DND-41 (cell line): ENCODE results near the gene BTG2.

Source experiments
- ATAC-seq: fragments of 200-7000 bp; cut with Tn5 transposase; 3 replicates; pipeline ENCODE4 v1.9.1; 2021; ENCODE audit warnings: low read depth; ENCODE audit not compliant: insufficient read depth
- DNase-seq: peaks from one replicate; pipeline ENCODE4 v3.0.0-alpha.2; 2020
- H2AFZ ChIP-seq: 2 replicates; pipeline ENCODE4 v1.6.0; 2012; ENCODE audit warnings: low read depth, low read length
- H3K27ac ChIP-seq: 2 replicates; pipeline ENCODE4 v1.5.1; 2012; ENCODE audit warnings: low read length, inconsistent platforms
- H3K27me3 ChIP-seq: fragments of 200-600 bp; sonication (generic); 2 replicates; pipeline ENCODE4 v1.6.0; 2012; ENCODE audit warnings: low read length, mild to moderate bottlenecking, inconsistent platforms; ENCODE audit not compliant: insufficient read depth, poor library complexity
- H3K36me3 ChIP-seq: 2 replicates; pipeline ENCODE4 v1.5.1; 2012; ENCODE audit warnings: low read length, inconsistent platforms; ENCODE audit not compliant: insufficient read depth
- H3K4me1 ChIP-seq: 2 replicates; pipeline ENCODE4 v1.5.1; 2012; ENCODE audit warnings: mild to moderate bottlenecking, low read length; ENCODE audit not compliant: insufficient read depth
- H3K4me2 ChIP-seq: 2 replicates; pipeline ENCODE4 v1.6.0; 2012; ENCODE audit warnings: mild to moderate bottlenecking, moderate library complexity, low read length, inconsistent platforms; ENCODE audit not compliant: insufficient read depth
- H3K4me3 ChIP-seq, 2 experiments: fragments of 200-600 bp in 1 of 2; shearing (Covaris generic) in 1 of 2; 2 replicates each; pipeline ENCODE4 v1.5.1; 2012 to 2016; ENCODE audit warnings: inconsistent platforms in 2 of 2, low read length in 2 of 2, mild to moderate bottlenecking in 2 of 2, low read depth in 1 of 2, moderate library complexity in 1 of 2
- H3K79me2 ChIP-seq: 2 replicates; pipeline ENCODE4 v1.6.0; 2012; ENCODE audit warnings: low read length, inconsistent platforms; ENCODE audit not compliant: insufficient read depth
- H3K9ac ChIP-seq: 2 replicates; pipeline ENCODE4 v1.6.0; 2012; ENCODE audit warnings: low read depth, mild to moderate bottlenecking, inconsistent platforms, low read length, moderate library complexity
- H3K9me3 ChIP-seq: 2 replicates; pipeline ENCODE4 v1.5.1; 2012; ENCODE audit warnings: low read length, moderate library complexity, mild to moderate bottlenecking, inconsistent platforms; ENCODE audit not compliant: insufficient read depth, severe bottlenecking
- H4K20me1 ChIP-seq: 2 replicates; pipeline ENCODE4 v1.6.0; 2012; ENCODE audit warnings: low read length; ENCODE audit not compliant: insufficient read depth
- EZH2 ChIP-seq: IDR thresholded peaks from 3 replicates; pipeline ENCODE4 v1.6.1; 2012; ENCODE audit warnings: borderline replicate concordance, low read depth, mild to moderate bottlenecking, moderate library complexity, low read length, inconsistent platforms; ENCODE audit not compliant: severe bottlenecking
- TF ChIP-seq, protein P1 (sequence below): IDR thresholded peaks from 2 replicates; pipeline ENCODE4 v1.5.1; 2012; ENCODE audit warnings: borderline replicate concordance, low read length, moderate library complexity, mild to moderate bottlenecking; ENCODE audit not compliant: poor library complexity, severe bottlenecking; ENCODE audit errors: extremely low read depth

Gene BTG2

DNA sequence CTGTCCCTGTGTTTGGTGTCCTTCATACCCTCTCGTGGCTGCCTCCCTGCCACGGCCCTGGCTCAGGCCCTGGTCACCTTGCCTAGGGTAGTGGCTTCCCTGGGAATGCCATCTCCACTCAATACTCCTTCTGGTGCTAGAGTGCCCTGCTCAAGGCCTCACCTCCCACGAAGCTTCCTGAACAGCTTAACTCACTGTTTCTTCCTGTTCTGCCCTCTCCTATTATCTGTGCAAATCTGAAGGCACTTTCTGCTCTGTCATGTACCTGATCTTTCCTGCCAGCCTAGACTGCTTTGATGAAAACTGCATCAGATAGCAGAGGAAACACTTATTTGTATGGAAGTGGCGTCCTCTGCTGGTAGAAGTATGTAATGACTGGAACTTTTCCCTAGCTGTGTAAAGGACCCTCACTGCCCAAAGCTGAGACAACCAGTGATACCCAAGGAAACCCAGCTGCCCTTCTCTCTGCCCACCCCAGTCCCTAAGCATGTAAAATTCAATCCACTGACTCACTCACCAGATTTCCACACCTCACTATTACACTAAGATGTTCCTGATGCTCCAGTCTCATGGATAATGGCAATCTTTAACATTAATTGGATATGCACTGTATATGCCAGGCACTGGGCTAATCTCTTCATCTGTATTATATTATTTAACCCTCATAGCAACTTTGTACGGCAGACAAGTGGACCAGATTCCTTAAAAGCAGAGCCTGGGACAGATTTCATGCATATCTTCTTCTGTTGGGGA lies 36.2 kb upstream of the BTG2 start:
- Histone ChIP-seq H3K9ac (no peak overlapping the region), H3K27ac (peak overlapping the region; percentile 51)
- DNase-seq = peak; percentile 59

DNA sequence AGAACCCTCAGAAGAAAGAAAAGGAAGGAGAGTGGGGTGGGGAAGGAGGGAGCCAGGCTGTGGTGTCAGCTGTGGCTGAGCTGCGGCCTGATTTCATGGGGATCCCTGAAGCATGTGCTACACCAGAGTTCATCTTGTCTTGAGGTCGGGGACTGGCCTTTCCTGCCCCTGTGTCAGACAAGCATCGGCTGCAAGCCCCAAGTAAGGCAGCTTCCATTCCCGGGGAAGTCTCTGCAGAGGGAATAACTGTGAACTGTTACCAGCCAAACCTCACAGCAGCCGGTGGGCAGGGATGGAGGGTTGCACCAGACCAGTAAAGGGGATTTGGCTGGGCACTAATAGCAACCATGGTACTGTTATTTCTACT lies 35.7 kb upstream of the BTG2 start:
- H3K4me1 ChIP-seq = peaks cover 39% of the 10 kb centered on the region
- H4K20me1 ChIP-seq = no peaks in the 10 kb centered on the region
- no peak overlapping the region for H3K9ac ChIP-seq
- no peak for ATAC-seq
- no peaks in the 10 kb centered on the region for H3K36me3 ChIP-seq
- TF ChIP-seq, protein P1, sequence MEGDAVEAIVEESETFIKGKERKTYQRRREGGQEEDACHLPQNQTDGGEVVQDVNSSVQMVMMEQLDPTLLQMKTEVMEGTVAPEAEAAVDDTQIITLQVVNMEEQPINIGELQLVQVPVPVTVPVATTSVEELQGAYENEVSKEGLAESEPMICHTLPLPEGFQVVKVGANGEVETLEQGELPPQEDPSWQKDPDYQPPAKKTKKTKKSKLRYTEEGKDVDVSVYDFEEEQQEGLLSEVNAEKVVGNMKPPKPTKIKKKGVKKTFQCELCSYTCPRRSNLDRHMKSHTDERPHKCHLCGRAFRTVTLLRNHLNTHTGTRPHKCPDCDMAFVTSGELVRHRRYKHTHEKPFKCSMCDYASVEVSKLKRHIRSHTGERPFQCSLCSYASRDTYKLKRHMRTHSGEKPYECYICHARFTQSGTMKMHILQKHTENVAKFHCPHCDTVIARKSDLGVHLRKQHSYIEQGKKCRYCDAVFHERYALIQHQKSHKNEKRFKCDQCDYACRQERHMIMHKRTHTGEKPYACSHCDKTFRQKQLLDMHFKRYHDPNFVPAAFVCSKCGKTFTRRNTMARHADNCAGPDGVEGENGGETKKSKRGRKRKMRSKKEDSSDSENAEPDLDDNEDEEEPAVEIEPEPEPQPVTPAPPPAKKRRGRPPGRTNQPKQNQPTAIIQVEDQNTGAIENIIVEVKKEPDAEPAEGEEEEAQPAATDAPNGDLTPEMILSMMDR = no peak
- TF ChIP-seq EZH2 = no peak
- no peak overlapping the region for H3K27ac ChIP-seq
- no peaks in the 10 kb centered on the region for H3K79me2 ChIP-seq
- H3K27me3 ChIP-seq = no peaks in the 10 kb centered on the region
- no peak overlapping the region for H3K4me3 ChIP-seq
- H3K9me3 ChIP-seq = no peaks in the 10 kb centered on the region
- DNase-seq = no peak
- H3K4me2 ChIP-seq = no peak overlapping the region
- no peak overlapping the region for H2AFZ ChIP-seq

More for the DNA sequence above, 36.2 kb upstream of the BTG2 start:
- H4K20me1 ChIP-seq = no peaks in the 10 kb centered on the region
- ATAC-seq = peak; percentile 55
- no peak overlapping the region for H3K4me3 ChIP-seq
- H3K4me1 ChIP-seq = peaks cover 33% of the 10 kb centered on the region
- H3K9me3 ChIP-seq = no peaks in the 10 kb centered on the region
- TF ChIP-seq EZH2 = no peak
- TF ChIP-seq, protein P1 = peak; percentile 94
- H2AFZ ChIP-seq = peak overlapping the region; percentile 9; the same call in 1 of the 2 replicates
- no peaks in the 10 kb centered on the region for H3K36me3 ChIP-seq
- no peak overlapping the region for H3K4me2 ChIP-seq
- no peaks in the 10 kb centered on the region for H3K27me3 ChIP-seq
- H3K79me2 ChIP-seq = no peaks in the 10 kb centered on the region

- Histone ChIP-seq H3K27ac (no peak overlapping the region), H3K9ac (no peak overlapping the region), H3K36me3 (no peaks in the 10 kb centered on the region), H3K27me3 (no peaks in the 10 kb centered on the region), H3K4me1 (peaks cover 41% of the 10 kb centered on the region), H3K9me3 (no peaks in the 10 kb centered on the region), H3K4me2 (no peak overlapping the region), H4K20me1 (no peaks in the 10 kb centered on the region), H3K4me3 (no peak overlapping the region), H2AFZ (no peak overlapping the region; the same call in 1 of the 2 replicates), H3K79me2 (no peaks in the 10 kb centered on the region)
- no peak for ATAC-seq
- DNase-seq = no peak
- TF ChIP-seq EZH2 = no peak
- TF ChIP-seq, protein P1 = no peak
Measured at GRCh38 chr1:203270448-203270847, 34.9 kb upstream of the BTG2 start.
